Psoas muscle (tissue), 8 donors: Measurements from ENCODE around the gene PARP8. TPM values are rescaled to one million over a fixed set of nuclear protein-coding genes. Genes with fewer than 3 reads are reported as not detected.

Experiments
- ATAC-seq, 4 donors: fragments of 200-7000 bp; cut with Tn5 transposase; one replicate each; pipeline ENCODE4 v1.9.1; 2020; ENCODE audit warnings: moderate library complexity in 3 of 4, mild to moderate bottlenecking in 2 of 4
- DNase-seq, 2 donors: peaks; one replicate each; pipeline ENCODE4 v3.0.0-alpha.2; 2020
- H3K27ac ChIP-seq: fragments of 200-600 bp; one replicate; pipeline ENCODE4 v1.8.0; 2022
- H3K27me3 ChIP-seq, 3 donors: fragments of 200-600 bp in 1 of 3; one replicate each; pipeline versions ENCODE4 v1.6.1 to v1.8.0; 2013 to 2022; ENCODE audit warnings: low read length in 2 of 3, mild to moderate bottlenecking in 2 of 3, moderate library complexity in 1 of 3; ENCODE audit not compliant: insufficient read depth in 3 of 3
- H3K36me3 ChIP-seq, 2 donors: fragments of 200-600 bp in 1 of 2; one replicate each; pipeline versions ENCODE4 v1.6.1 to v1.8.0; 2013 to 2022; ENCODE audit warnings: low read depth in 1 of 2, mild to moderate bottlenecking in 1 of 2, moderate library complexity in 1 of 2; ENCODE audit not compliant: insufficient read depth in 1 of 2
- H3K4me1 ChIP-seq: fragments of 200-600 bp; one replicate; pipeline ENCODE4 v1.8.0; 2022
- H3K4me3 ChIP-seq: fragments of 200-600 bp; one replicate; pipeline ENCODE4 v1.8.0; 2022; ENCODE audit warnings: mild to moderate bottlenecking
- H3K9me3 ChIP-seq: fragments of 200-600 bp; one replicate; pipeline ENCODE4 v1.8.0; 2022
- WGBS, 3 donors: extraction: QIAGEN DNeasy Blood & Tissue Kit; methylation state at CpG; one replicate each; pipeline versions ENCODE4 v1.1.6 to v1.1.7; 2013; 5-methylcytosine and 5-hydroxymethylcytosine counted together
- intact Hi-C, 2 donors: fragments of 100-400 bp; cut with DNase I; formaldehyde crosslinking; loops; one replicate each; pipeline versions ENCODE4 v1.11.0 to v1.14.2; 2022
- polyA plus RNA-seq, 3 donors: library from polyadenylated mRNA; stranded (reverse); fragments of 200-250 nt; gene quantifications; one replicate each; pipeline ENCODE4 v1.2.3, GENCODE V29; 2013
- total RNA-seq, 4 donors: library from RNA; stranded (reverse); fragmentation: NEBNext Ultra II Directional in 2 of 4; extraction: Animal tissue kit (Norgen Biotek cat#: 25700) in 2 of 4; gene quantifications; one replicate each; pipeline versions ENCODE4 v1.2.1 to v1.2.4, GENCODE V29; 2021 to 2023
- TF ChIP-seq, protein P1 (sequence below): fragments of 200-600 bp; IDR thresholded peaks from one replicate; pipeline ENCODE4 v1.8.0; 2022; ENCODE audit warnings: antibody characterized with exemption
- donor health status: healthy with polysubstance abuse.
- donor health status: DM: no; HTN: no; CAD: no; lungs with moderate emphysema.
- donor health status: Bipolar disorder and iron deficiency.
- donor health status: healthy.
- donor health status: DM: yes; HTN: yes; CAD: no.
- donor health status: DM: no; HTN: no; CAD: no.
- donor health status: DM: no; HTN: no; CAD: no.
- donor health status: DM: yes; HTN: yes; CAD: no.

PARP8 gene
- total and polyA plus RNA-seq, 7 donors, result 0.52 to 4.7 (median 1.5) TPM

DNA sequence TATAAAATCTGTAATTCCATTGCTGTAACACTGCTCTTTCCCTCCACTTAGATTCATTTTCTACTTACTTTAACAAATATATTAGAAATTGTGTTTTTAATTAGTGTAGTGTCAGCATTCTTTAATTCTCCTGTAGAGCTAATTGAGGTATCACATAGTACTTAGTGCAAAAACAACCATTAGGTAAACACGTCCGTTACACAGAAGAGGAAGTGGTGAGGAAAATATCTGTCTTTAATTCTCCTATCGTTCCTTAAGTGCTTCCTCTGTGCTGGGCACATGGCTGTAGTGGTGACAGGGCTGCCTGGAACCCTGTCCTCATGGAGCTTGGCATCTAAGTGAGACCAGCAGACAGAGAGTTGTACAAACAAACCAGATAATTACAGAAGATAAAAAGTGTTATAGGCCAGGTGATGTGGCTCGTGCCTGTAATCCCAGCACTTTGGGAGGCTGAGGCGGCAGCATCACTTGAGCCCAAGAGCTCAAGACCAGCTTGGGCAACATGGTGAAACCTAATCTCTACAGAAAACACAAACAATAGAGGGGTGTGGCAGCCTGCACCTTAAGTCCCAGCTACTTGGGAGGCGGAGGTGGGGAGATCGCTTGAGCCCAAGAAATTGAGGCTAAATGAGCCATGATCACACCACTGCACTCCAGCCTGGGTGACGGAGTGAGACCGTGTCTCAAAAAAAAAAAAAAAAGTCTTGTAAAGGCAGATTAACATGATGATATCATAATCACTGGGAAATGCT is 36.4 kb downstream of the PARP8 start:
- Histone ChIP-seq H3K4me1 (no peaks in the 10 kb centered on the region), H3K4me3 (no peak overlapping the region), H3K27ac (no peak overlapping the region), H3K36me3 (no peaks in the 10 kb centered on the region), H3K27me3 (no peaks in the 10 kb centered on the region), H3K9me3 (no peaks in the 10 kb centered on the region)
- TF ChIP-seq, protein P1, sequence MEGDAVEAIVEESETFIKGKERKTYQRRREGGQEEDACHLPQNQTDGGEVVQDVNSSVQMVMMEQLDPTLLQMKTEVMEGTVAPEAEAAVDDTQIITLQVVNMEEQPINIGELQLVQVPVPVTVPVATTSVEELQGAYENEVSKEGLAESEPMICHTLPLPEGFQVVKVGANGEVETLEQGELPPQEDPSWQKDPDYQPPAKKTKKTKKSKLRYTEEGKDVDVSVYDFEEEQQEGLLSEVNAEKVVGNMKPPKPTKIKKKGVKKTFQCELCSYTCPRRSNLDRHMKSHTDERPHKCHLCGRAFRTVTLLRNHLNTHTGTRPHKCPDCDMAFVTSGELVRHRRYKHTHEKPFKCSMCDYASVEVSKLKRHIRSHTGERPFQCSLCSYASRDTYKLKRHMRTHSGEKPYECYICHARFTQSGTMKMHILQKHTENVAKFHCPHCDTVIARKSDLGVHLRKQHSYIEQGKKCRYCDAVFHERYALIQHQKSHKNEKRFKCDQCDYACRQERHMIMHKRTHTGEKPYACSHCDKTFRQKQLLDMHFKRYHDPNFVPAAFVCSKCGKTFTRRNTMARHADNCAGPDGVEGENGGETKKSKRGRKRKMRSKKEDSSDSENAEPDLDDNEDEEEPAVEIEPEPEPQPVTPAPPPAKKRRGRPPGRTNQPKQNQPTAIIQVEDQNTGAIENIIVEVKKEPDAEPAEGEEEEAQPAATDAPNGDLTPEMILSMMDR, result no peak
- WGBS, 3 donors, result 84 to 90% (median 87%) methylated on average over 9 of the region's 9 CpGs
- intact Hi-C loops, result no loop called here
- ATAC-seq (no peak), DNase-seq (no peak)

DNA sequence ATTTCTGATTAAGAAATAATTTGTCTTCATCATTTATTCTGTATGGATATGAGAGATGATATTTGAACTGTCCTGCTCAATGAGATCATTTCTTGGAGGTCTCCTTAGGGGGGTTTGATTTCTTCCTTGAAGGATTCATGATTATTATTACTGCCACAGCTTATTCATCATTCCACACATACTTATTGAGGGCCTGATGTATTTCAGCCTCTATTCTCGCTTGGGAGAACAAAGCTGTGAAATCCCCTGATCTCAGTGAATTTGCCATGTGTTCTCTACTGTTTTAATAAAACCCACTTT is 36.9 kb downstream of the PARP8 start:
- DNase-seq (no peak), ATAC-seq (no peak)
- WGBS, 3 donors, result 83 to 96% (median 93%) methylated on average over 1 of the region's 1 CpG
- Histone ChIP-seq H3K4me1 (no peaks in the 10 kb centered on the region), H3K27ac (no peak overlapping the region), H3K27me3 (no peaks in the 10 kb centered on the region), H3K9me3 (no peaks in the 10 kb centered on the region), H3K4me3 (no peak overlapping the region), H3K36me3 (no peaks in the 10 kb centered on the region)
- intact Hi-C loops, result no loop called here
- TF ChIP-seq, protein P1, result no peak

DNA sequence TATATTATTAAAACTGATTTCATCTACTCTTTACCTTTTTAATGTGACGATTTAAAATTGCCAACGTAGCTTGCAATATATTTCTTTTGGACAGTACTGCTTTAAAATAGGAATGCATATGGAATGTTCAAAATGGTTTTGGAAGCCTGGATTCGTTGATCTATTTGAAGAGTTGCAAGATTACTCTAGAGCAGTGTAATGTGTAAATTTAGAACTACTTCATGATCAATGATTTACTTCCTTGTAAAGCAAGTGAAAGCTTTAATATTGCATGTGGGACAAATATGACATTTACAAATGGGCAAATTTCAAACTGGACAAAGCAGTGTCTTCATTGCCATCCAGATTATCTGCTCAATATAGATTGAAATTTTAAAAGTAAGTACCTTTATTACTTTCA is 38.3 kb downstream of the PARP8 start:
- no peaks in the 10 kb centered on the region for H3K36me3 ChIP-seq
- H3K4me1 ChIP-seq, result no peaks in the 10 kb centered on the region
- TF ChIP-seq, protein P1, result no peak
- 75 to 81% (median 76%) methylated on average over 3 of the region's 3 CpGs for WGBS, 3 donors
- no peak overlapping the region for H3K4me3 ChIP-seq
- H3K9me3 ChIP-seq, result no peaks in the 10 kb centered on the region
- no peak overlapping the region for H3K27ac ChIP-seq
- no peaks in the 10 kb centered on the region for H3K27me3 ChIP-seq
- intact Hi-C loops, result no loop called here
- ATAC-seq (no peak), DNase-seq (no peak)

- TF ChIP-seq, protein P1, result no peak
- no peak for ATAC-seq
- H3K27ac ChIP-seq, result no peak overlapping the region
- no peak overlapping the region for H3K4me3 ChIP-seq
- H3K36me3 ChIP-seq, result no peaks in the 10 kb centered on the region
- DNase-seq, result no peak
- 31 to 43% (median 34%) methylated on average over 1 of the region's 1 CpG for WGBS, 3 donors
- H3K4me1 ChIP-seq, result no peaks in the 10 kb centered on the region
- intact Hi-C loops, result no loop called here
- H3K27me3 ChIP-seq, result no peaks in the 10 kb centered on the region
- no peaks in the 10 kb centered on the region for H3K9me3 ChIP-seq
Observed at GRCh38 chr5:50709471-50709870, 43.0 kb downstream of the PARP8 start.

- ATAC-seq (no peak), DNase-seq (no peak)
- TF ChIP-seq, protein P1, result no peak
- H3K4me1 ChIP-seq, result no peaks in the 10 kb centered on the region
- H3K27ac ChIP-seq, result no peak overlapping the region
- H3K4me3 ChIP-seq, result no peak overlapping the region
- no peaks in the 10 kb centered on the region for H3K9me3 ChIP-seq
- intact Hi-C loops, result no loop called here
- no peaks in the 10 kb centered on the region for H3K36me3 ChIP-seq
- no peaks in the 10 kb centered on the region for H3K27me3 ChIP-seq
- WGBS, 3 donors, result 17 to 26% (median 18%) methylated on average over 2 of the region's 2 CpGs
Observed at GRCh38 chr5:50710838-50711237, 44.4 kb downstream of the PARP8 start.
